ENCODE results near the gene LMO2. TPM values are rescaled to one million over a fixed set of nuclear protein-coding genes. Genes with fewer than 3 reads are reported as not detected.

The LMO2 gene
- polyA plus RNA-seq, 3 donors, result 48.8 to 140 (median 75.8) TPM

GRCh38 chr11:33868647-33869461 lies 23.0 kb downstream of the LMO2 start:
- Mint-ChIP-seq H3K36me3 (peaks cover 26 to 27% of the 10 kb centered on the region in 2 donors), H3K27ac (peak overlapping the region; percentile 88 to 96 (median 91)), H3K9me3 (no peaks in the 10 kb centered on the region), H3K4me1 (peaks cover 69% of the 10 kb centered on the region), H3K27me3 (ENCODE audit: low read depth in 3 of 3) (no peaks in the 10 kb centered on the region), H3K4me3 (peak overlapping the region; percentile 92 to 98)
- H3K4me2 ChIP-seq (replicated peaks; ENCODE audit: extremely low read depth, low read length, poor library complexity, severe bottlenecking), result peak overlapping the region; percentile 97
- peak overlapping the region; percentile 74 to 82 for H3K27ac ChIP-seq (ENCODE audit: low read depth in 1 of 2, low read length in 2 of 2)
- no peak for DNase-seq
- no peak for TF ChIP-seq CTCF (IDR thresholded peaks at IDR 0.05)
- H3K36me3 ChIP-seq (replicated peaks in 1 of 2; ENCODE audit: control insufficient read depth in 1 of 2, insufficient read depth in 2 of 2, low read length in 2 of 2), result peaks cover 19 to 28% of the 10 kb centered on the region in 2 donors
- H4K20me1 ChIP-seq (ENCODE audit: insufficient read depth, low read length), result peaks cover 51% of the 10 kb centered on the region
- H3K4me3 ChIP-seq (replicated peaks in 1 of 3; ENCODE audit: low read depth in 2 of 3, low read length in 3 of 3), result peak overlapping the region; percentile 63 to 97 (median 94)
- H3K27me3 ChIP-seq (ENCODE audit: control insufficient read depth in 2 of 2, insufficient read depth in 2 of 2, low read length in 2 of 2), result no peaks in the 10 kb centered on the region
- peaks cover 62 to 76% of the 10 kb centered on the region in 2 donors for H3K4me1 ChIP-seq (ENCODE audit: control insufficient read depth in 1 of 2, insufficient read depth in 2 of 2, low read length in 2 of 2)
- peaks cover 98% of the 10 kb centered on the region for H3K79me2 ChIP-seq (ENCODE audit: insufficient read depth, low read length)
- WGBS (ENCODE audit: insufficient coverage), result under 1% methylated on average over 67 of the region's 68 CpGs
- intact Hi-C loops (cut with micrococcal nuclease), result loop anchor here (5.0 to 10.0 kb wide), 3 partner anchors 33 to 486 kb away; partner anchors contain the start of genes ABTB2 (in 1 of the 2) and CAPRIN1 (in 1 of the 2)
- peak overlapping the region; percentile 89 for H3K9ac ChIP-seq (ENCODE audit: insufficient read depth, low read length, poor library complexity, severe bottlenecking)
- no peaks in the 10 kb centered on the region for H3K9me3 ChIP-seq (replicated peaks in 1 of 2; ENCODE audit: control insufficient read depth in 1 of 2, insufficient read depth in 1 of 2, low read length in 2 of 2)
- H2AFZ ChIP-seq (ENCODE audit: insufficient read depth, low read depth, low read length, poor library complexity, severe bottlenecking), result peak overlapping the region; percentile 60

GRCh38 chr11:33867996-33868646 lies 23.8 kb downstream of the LMO2 start:
- peak overlapping the region; percentile 88 to 96 (median 91) for H3K27ac Mint-ChIP-seq
- H3K4me1 ChIP-seq (ENCODE audit: control insufficient read depth in 1 of 2, insufficient read depth in 2 of 2, low read length in 2 of 2), result peaks cover 56 to 75% of the 10 kb centered on the region in 2 donors
- no peaks in the 10 kb centered on the region for H3K9me3 ChIP-seq (replicated peaks in 1 of 2; ENCODE audit: control insufficient read depth in 1 of 2, insufficient read depth in 1 of 2, low read length in 2 of 2)
- no peaks in the 10 kb centered on the region for H3K27me3 ChIP-seq (ENCODE audit: control insufficient read depth in 2 of 2, insufficient read depth in 2 of 2, low read length in 2 of 2)
- H3K4me1 Mint-ChIP-seq, result peaks cover 69% of the 10 kb centered on the region
- peak overlapping the region; percentile 89 for H3K9ac ChIP-seq (ENCODE audit: insufficient read depth, low read length, poor library complexity, severe bottlenecking)
- H3K36me3 Mint-ChIP-seq, result peaks cover 33 to 34% of the 10 kb centered on the region in 2 donors
- H3K4me3 Mint-ChIP-seq, result peak overlapping the region; percentile 92 to 98
- peak overlapping the region; percentile 97 for H3K4me2 ChIP-seq (replicated peaks; ENCODE audit: extremely low read depth, low read length, poor library complexity, severe bottlenecking)
- no peaks in the 10 kb centered on the region for H3K9me3 Mint-ChIP-seq
- peak overlapping the region; percentile 63 to 97 (median 94) for H3K4me3 ChIP-seq (replicated peaks in 1 of 3; ENCODE audit: low read depth in 2 of 3, low read length in 3 of 3)
- 0% methylated on average over 3 of the region's 7 CpGs for WGBS (ENCODE audit: insufficient coverage)
- no peak for DNase-seq
- peaks cover 26 to 36% of the 10 kb centered on the region in 2 donors for H3K36me3 ChIP-seq (replicated peaks in 1 of 2; ENCODE audit: control insufficient read depth in 1 of 2, insufficient read depth in 2 of 2, low read length in 2 of 2)
- peak overlapping the region; percentile 60 for H2AFZ ChIP-seq (ENCODE audit: insufficient read depth, low read depth, low read length, poor library complexity, severe bottlenecking)
- H4K20me1 ChIP-seq (ENCODE audit: insufficient read depth, low read length), result peaks cover 58% of the 10 kb centered on the region
- H3K27ac ChIP-seq (ENCODE audit: low read depth in 1 of 2, low read length in 2 of 2), result peak overlapping the region; percentile 74 to 82
- H3K79me2 ChIP-seq (ENCODE audit: insufficient read depth, low read length), result peaks cover 98% of the 10 kb centered on the region
- no peaks in the 10 kb centered on the region for H3K27me3 Mint-ChIP-seq (ENCODE audit: low read depth in 3 of 3)
- intact Hi-C loops (cut with micrococcal nuclease), result loop anchor here (5.0 to 10.0 kb wide), 3 partner anchors 34 to 487 kb away; partner anchors contain the start of genes ABTB2 (in 1 of the 2) and CAPRIN1 (in 1 of the 2)
- TF ChIP-seq CTCF (IDR thresholded peaks at IDR 0.05), result no peak

Data from CD14-positive monocyte (primary cell).